SK-N-SH treated with all-trans-retinoic acid at 6 μM for 48 hours (cell line): ENCODE results near the gene EDEM3.

Source experiments
- ARNTL ChIP-seq: fragments of 450-650 bp; formaldehyde crosslinking; IDR thresholded peaks from 2 replicates; pipeline ENCODE4 v1.5.0; 2020; ENCODE audit warnings: low read depth, mild to moderate bottlenecking, moderate library complexity, borderline replicate concordance
- CREB5 ChIP-seq: fragments of 250-450 bp; sonication (Bioruptor Pico); IDR thresholded peaks from 2 replicates; pipeline ENCODE4 v1.5.1; 2020; ENCODE audit warnings: low read depth, mild to moderate bottlenecking, moderate library complexity
- ESRRG ChIP-seq: fragments of 250-450 bp; sonication (Bioruptor Pico); IDR thresholded peaks from 2 replicates; pipeline ENCODE4 v1.6.1; 2021; ENCODE audit warnings: mild to moderate bottlenecking
- GLIS3 ChIP-seq: fragments of 250-450 bp; sonication (Bioruptor Pico); IDR thresholded peaks from 2 replicates; pipeline ENCODE4 v1.5.0; 2020; ENCODE audit warnings: mild to moderate bottlenecking, moderate library complexity
- PATZ1 ChIP-seq: fragments of 250-450 bp; sonication (Bioruptor Pico); IDR thresholded peaks from 2 replicates; pipeline ENCODE4 v1.8.0; 2020; ENCODE audit warnings: mild to moderate bottlenecking, moderate library complexity, borderline replicate concordance
- TCF4 ChIP-seq: fragments of 250-450 bp; sonication (Bioruptor Pico); IDR thresholded peaks from 2 replicates; pipeline ENCODE4 v1.8.0; 2021; ENCODE audit warnings: mild to moderate bottlenecking, moderate library complexity, borderline replicate concordance
- TOX ChIP-seq: fragments of 250-450 bp; sonication (Bioruptor Pico); IDR thresholded peaks from 2 replicates; pipeline ENCODE4 v1.8.0; 2021; ENCODE audit warnings: mild to moderate bottlenecking, moderate library complexity, borderline replicate concordance
- ZC3H10 ChIP-seq: fragments of 250-450 bp; sonication (Bioruptor Pico); IDR thresholded peaks from 2 replicates; pipeline ENCODE4 v1.5.1; 2021; ENCODE audit warnings: mild to moderate bottlenecking, moderate library complexity
- ZFP3 ChIP-seq: fragments of 250-450 bp; sonication (Bioruptor Pico); IDR thresholded peaks from 2 replicates; pipeline ENCODE4 v1.5.0; 2020; ENCODE audit warnings: mild to moderate bottlenecking, moderate library complexity
- ZFP30 ChIP-seq: fragments of 450-650 bp; formaldehyde crosslinking; IDR thresholded peaks from 2 replicates; pipeline ENCODE4 v1.5.0; 2022; ENCODE audit warnings: mild to moderate bottlenecking, moderate library complexity
- ZNF70 ChIP-seq: fragments of 450-650 bp; formaldehyde crosslinking; IDR thresholded peaks from 2 replicates; pipeline ENCODE4 v1.5.0; 2020; ENCODE audit warnings: mild to moderate bottlenecking, moderate library complexity
- TF ChIP-seq, protein P1 (sequence below): fragments of 250-450 bp; sonication (Bioruptor Pico); IDR thresholded peaks from 2 replicates; pipeline ENCODE4 v1.5.1; 2021; ENCODE audit warnings: mild to moderate bottlenecking, moderate library complexity

DNA sequence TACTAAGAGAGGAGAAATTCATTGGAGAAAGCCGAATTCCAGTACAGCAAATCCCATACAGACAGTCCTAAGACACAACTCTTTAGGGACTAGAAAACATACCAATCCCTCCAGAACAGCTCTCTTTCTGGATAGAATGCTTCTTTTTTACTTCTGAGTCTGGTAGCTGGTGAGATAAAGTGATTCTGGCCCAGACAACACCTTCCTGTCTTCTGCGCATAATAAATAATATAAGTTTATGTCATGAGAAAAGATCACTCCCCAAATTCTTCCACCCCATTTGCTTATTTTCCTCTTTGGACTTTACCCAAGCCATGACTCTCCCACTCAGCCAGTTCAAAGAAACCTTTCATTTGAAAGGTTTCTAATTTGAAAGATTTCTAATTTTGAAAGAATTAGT lies 98.4 kb downstream of the EDEM3 start:
- TF ChIP-seq ZFP3 (no peak), TOX (CRISPR knock-in tag) (no peak), TCF4 (no peak), CREB5 (CRISPR knock-in tag) (no peak), ESRRG (CRISPR knock-in tag) (no peak), PATZ1 (CRISPR knock-in tag) (no peak), ARNTL (no peak), ZFP30 (no peak), ZNF70 (no peak), GLIS3 (no peak), ZC3H10 (CRISPR knock-in tag) (no peak)
- TF ChIP-seq, protein P1, sequence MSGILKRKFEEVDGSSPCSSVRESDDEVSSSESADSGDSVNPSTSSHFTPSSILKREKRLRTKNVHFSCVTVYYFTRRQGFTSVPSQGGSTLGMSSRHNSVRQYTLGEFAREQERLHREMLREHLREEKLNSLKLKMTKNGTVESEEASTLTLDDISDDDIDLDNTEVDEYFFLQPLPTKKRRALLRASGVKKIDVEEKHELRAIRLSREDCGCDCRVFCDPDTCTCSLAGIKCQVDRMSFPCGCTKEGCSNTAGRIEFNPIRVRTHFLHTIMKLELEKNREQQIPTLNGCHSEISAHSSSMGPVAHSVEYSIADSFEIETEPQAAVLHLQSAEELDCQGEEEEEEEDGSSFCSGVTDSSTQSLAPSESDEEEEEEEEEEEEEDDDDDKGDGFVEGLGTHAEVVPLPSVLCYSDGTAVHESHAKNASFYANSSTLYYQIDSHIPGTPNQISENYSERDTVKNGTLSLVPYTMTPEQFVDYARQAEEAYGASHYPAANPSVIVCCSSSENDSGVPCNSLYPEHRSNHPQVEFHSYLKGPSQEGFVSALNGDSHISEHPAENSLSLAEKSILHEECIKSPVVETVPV (CRISPR knock-in tag) = no peak
